Mesenchymal stem cell (in vitro differentiated cells and primary cell): Measurements from ENCODE around the gene CLDN3.

Experiments used
- DNase-seq: peaks from one replicate; pipeline ENCODE4 v3.0.0-alpha.2; 2013
- H2AFZ ChIP-seq: one replicate; pipeline ENCODE4 v1.6.1; 2013; ENCODE audit warnings: low read depth, mild to moderate bottlenecking, control low read depth, inconsistent platforms, low read length, moderate library complexity
- H2AK5ac ChIP-seq: 2 replicates; pipeline ENCODE4 v1.6.1; 2013; ENCODE audit warnings: low read length, moderate library complexity, mild to moderate bottlenecking, inconsistent platforms; ENCODE audit not compliant: severe bottlenecking
- H2BK120ac ChIP-seq: one replicate; pipeline ENCODE4 v1.6.1; 2013; ENCODE audit warnings: low read depth, mild to moderate bottlenecking, inconsistent platforms, low read length, moderate library complexity
- H2BK12ac ChIP-seq, 2 experiments: one replicate each; pipeline ENCODE4 v1.6.1; 2013; ENCODE audit warnings: inconsistent platforms in 2 of 2, low read length in 2 of 2, mild to moderate bottlenecking in 2 of 2, moderate library complexity in 2 of 2, control low read depth in 1 of 2
- H2BK15ac ChIP-seq: one replicate; pipeline ENCODE4 v1.6.1; 2013; ENCODE audit warnings: mild to moderate bottlenecking, low read depth, inconsistent platforms; ENCODE audit not compliant: poor library complexity, severe bottlenecking
- H2BK5ac ChIP-seq: 2 replicates; pipeline ENCODE4 v1.6.1; 2013; ENCODE audit warnings: low read depth, mild to moderate bottlenecking, low read length, control low read depth, inconsistent platforms; ENCODE audit not compliant: poor library complexity, severe bottlenecking
- H3K14ac ChIP-seq, 2 experiments: one replicate each; pipeline ENCODE4 v1.6.1; 2013; ENCODE audit warnings: inconsistent platforms in 2 of 2, low read length in 2 of 2, control low read depth in 1 of 2, mild to moderate bottlenecking in 1 of 2, moderate library complexity in 1 of 2
- H3K18ac ChIP-seq, 2 experiments: one replicate each; pipeline ENCODE4 v1.6.1; 2013; ENCODE audit warnings: inconsistent platforms in 2 of 2, low read length in 2 of 2, control low read depth in 1 of 2, low read depth in 1 of 2, mild to moderate bottlenecking in 1 of 2
- H3K23ac ChIP-seq, 2 experiments: one replicate each; pipeline ENCODE4 v1.6.1; 2013; ENCODE audit warnings: inconsistent platforms in 2 of 2, low read length in 2 of 2, mild to moderate bottlenecking in 2 of 2, moderate library complexity in 2 of 2, control low read depth in 1 of 2
- H3K27ac ChIP-seq: 2 replicates; pipeline ENCODE4 v1.5.1; 2013; ENCODE audit warnings: mild to moderate bottlenecking, moderate library complexity, low read length, control low read depth, inconsistent platforms; ENCODE audit not compliant: poor library complexity, severe bottlenecking
- H3K27me3 ChIP-seq, 2 experiments: 2 replicates each; pipeline versions ENCODE4 v1.6.1 to v1.7.0; 2013; ENCODE audit warnings: low read length in 2 of 2, mild to moderate bottlenecking in 2 of 2, moderate library complexity in 2 of 2, control low read depth in 1 of 2, inconsistent platforms in 1 of 2; ENCODE audit not compliant: control insufficient read depth in 1 of 2, insufficient read depth in 1 of 2
- H3K36me3 ChIP-seq, 2 experiments: 2 replicates each; pipeline versions ENCODE4 v1.6.1 to v1.7.0; 2013; ENCODE audit warnings: low read length in 2 of 2, control low read depth in 1 of 2, inconsistent platforms in 1 of 2, low read depth in 1 of 2, mild to moderate bottlenecking in 1 of 2; ENCODE audit not compliant: insufficient read depth in 2 of 2, control insufficient read depth in 1 of 2
- H3K4ac ChIP-seq, 2 experiments: one replicate each; pipeline ENCODE4 v1.6.1; 2013; ENCODE audit warnings: inconsistent platforms in 2 of 2, low read length in 2 of 2, mild to moderate bottlenecking in 2 of 2, moderate library complexity in 2 of 2, control low read depth in 1 of 2, low read depth in 1 of 2
- H3K4me1 ChIP-seq: 2 replicates; pipeline ENCODE4 v1.6.1; 2013; ENCODE audit warnings: low read depth, low read length, control low read depth; ENCODE audit not compliant: control insufficient read depth, insufficient read depth
- H3K4me2 ChIP-seq: 2 replicates; pipeline ENCODE4 v1.6.1; 2013; ENCODE audit warnings: low read length, mild to moderate bottlenecking, inconsistent platforms; ENCODE audit not compliant: poor library complexity, severe bottlenecking
- H3K4me3 ChIP-seq, 2 experiments: 2 replicates each; pipeline versions ENCODE4 v1.5.1 to v1.7.0; 2013; ENCODE audit warnings: low read length in 2 of 2, mild to moderate bottlenecking in 2 of 2, control low read depth in 1 of 2, low read depth in 1 of 2; ENCODE audit not compliant: insufficient read depth in 1 of 2
- H3K79me1 ChIP-seq: replicated peaks from 2 replicates; pipeline ENCODE4 v1.6.1; 2013; ENCODE audit warnings: mild to moderate bottlenecking, control low read depth, low read length, inconsistent platforms; ENCODE audit not compliant: poor library complexity, severe bottlenecking
- H3K9ac ChIP-seq: 2 replicates; pipeline ENCODE4 v1.7.0; 2013; ENCODE audit warnings: mild to moderate bottlenecking, low read length, moderate library complexity
- H3K9me3 ChIP-seq: 2 replicates; pipeline ENCODE4 v1.7.0; 2013; ENCODE audit warnings: mild to moderate bottlenecking, low read length; ENCODE audit not compliant: control insufficient read depth
- H4K8ac ChIP-seq: one replicate; pipeline ENCODE4 v1.6.1; 2013; ENCODE audit warnings: inconsistent platforms, mild to moderate bottlenecking, low read length, moderate library complexity
- H4K91ac ChIP-seq: one replicate; pipeline ENCODE4 v1.6.1; 2013; ENCODE audit warnings: mild to moderate bottlenecking, low read length, inconsistent platforms
- WGBS: methylation state at CpG from one replicate; pipeline ENCODE4 v1.1.7; 2013; ENCODE audit warnings: mixed read lengths; 5-methylcytosine and 5-hydroxymethylcytosine counted together

Gene CLDN3

DNA sequence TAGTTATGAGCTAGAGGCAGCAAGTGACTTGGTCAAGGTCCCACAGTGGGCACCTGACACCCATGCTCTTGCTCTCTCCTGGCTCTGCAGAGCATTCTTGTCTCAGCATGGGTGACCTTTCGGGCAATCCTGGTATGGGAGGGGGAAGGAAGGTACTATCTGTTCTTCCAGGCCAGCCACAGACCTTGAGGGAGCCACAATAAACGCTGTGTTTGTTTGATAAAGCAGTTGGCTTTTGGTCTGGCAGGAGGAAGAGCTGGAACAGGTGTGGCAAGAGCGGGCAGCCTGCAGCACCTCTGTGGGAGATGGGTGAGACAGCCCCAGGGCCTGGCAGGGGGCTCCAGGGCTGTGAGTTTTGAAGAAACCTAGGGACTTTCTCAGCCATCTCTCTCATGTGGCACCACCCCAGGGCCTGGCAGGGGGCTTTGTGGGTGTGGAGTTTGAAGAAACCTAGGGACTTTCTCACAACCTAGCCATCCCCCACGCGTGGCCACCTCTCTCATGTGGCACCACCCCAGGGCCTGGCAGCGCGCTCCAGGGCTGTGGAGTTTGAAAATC lies 11.4 kb downstream of the CLDN3 start:
- no peaks in the 10 kb centered on the region for H3K9me3 ChIP-seq
- no peak overlapping the region for H2BK5ac ChIP-seq
- no peak overlapping the region for H3K4ac ChIP-seq
- no peak overlapping the region for H2AFZ ChIP-seq
- no peak for DNase-seq
- H2BK12ac ChIP-seq: no peak overlapping the region
- 89% methylated on average over 7 of the region's 7 CpGs for WGBS
- no peaks in the 10 kb centered on the region for H3K36me3 ChIP-seq
- H3K27me3 ChIP-seq: no peaks in the 10 kb centered on the region
- no peak overlapping the region for H2BK15ac ChIP-seq
- no peak overlapping the region for H3K4me2 ChIP-seq
- no peak overlapping the region for H3K4me3 ChIP-seq
- H3K23ac ChIP-seq: no peak overlapping the region
- no peak overlapping the region for H3K14ac ChIP-seq
- H3K9ac ChIP-seq: no peak overlapping the region
- peaks cover 11% of the 10 kb centered on the region for H3K4me1 ChIP-seq
- H3K27ac ChIP-seq: no peak overlapping the region
- no peak overlapping the region for H2AK5ac ChIP-seq
- no peak overlapping the region for H4K8ac ChIP-seq
- no peak overlapping the region for H3K18ac ChIP-seq
- H3K79me1 ChIP-seq: peaks cover 4% of the 10 kb centered on the region
- H2BK120ac ChIP-seq: no peak overlapping the region
- no peak overlapping the region for H4K91ac ChIP-seq

DNA sequence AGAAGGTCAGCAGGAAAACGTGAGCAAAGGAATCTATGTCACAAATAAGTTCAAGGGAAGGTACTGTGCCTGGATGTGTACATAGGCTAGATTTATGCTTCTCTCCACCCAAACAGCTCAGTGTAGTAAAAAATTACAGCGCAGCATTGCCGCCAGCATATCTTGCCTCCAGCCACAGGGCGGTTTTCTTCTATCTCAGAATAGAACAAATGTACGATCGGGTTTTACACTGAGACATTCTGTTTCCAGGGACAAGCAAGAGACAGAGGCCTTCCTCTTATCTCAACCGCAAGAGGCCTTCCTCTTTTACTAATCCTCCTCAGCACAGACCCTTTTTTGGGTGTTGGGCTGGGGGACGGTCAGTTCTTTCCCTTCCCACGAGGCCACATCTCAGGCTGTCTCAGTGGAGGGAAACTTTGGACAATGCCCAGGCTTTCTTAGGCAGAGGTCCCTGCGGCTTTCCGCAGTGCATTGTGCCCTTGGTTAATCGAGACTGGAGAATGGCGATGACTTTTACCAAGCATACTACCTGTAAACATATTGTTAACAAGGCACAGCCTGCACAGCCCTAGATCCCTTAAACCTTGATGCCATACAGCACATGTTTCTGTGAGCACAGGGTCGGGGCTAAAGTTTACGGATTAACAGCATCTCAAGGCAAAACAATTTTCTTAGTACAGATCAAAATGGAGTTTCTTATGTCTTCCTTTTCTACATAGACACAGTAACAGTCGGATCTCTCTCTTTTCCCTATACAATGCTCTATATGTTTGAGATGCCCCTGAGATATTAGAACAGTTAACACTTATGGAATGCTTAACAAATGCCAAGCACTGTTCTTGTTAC lies 19.9 kb downstream of the CLDN3 start:
- DNase-seq: no peak

DNA sequence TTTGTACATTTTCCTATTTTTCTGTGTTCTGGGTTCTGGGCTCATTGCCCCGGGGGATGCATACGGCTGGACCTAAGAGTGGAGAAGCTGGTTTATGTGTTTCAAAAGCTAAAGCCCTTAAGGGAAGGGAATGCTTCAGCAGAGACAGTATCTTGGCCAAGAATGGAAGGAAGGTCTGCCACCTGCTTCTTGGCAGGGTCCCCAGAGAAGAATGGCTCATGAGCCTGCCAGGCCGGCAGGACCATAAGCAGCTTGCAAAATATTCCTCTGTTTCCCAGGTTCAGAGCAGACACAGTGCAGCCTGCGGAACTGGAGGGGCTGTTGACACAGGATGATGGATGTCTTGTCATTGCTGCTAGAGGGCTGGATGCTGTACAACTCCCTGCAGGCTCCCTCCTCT lies 23.7 kb downstream of the CLDN3 start:
- Histone ChIP-seq H2BK15ac (no peak overlapping the region), H3K79me1 (peaks cover 5% of the 10 kb centered on the region), H3K9me3 (no peaks in the 10 kb centered on the region), H2BK12ac (no peak overlapping the region), H4K91ac (no peak overlapping the region), H3K4me2 (no peak overlapping the region), H3K9ac (no peak overlapping the region), H2BK120ac (no peak overlapping the region), H3K27me3 (no peaks in the 10 kb centered on the region), H3K18ac (no peak overlapping the region), H3K4ac (no peak overlapping the region), H3K36me3 (no peaks in the 10 kb centered on the region), H3K4me3 (no peak overlapping the region), H2AFZ (no peak overlapping the region), H3K27ac (no peak overlapping the region), H2BK5ac (no peak overlapping the region), H2AK5ac (no peak overlapping the region), H4K8ac (no peak overlapping the region), H3K4me1 (peaks cover 21% of the 10 kb centered on the region), H3K23ac (no peak overlapping the region), H3K14ac (no peak overlapping the region)
- no peak for DNase-seq
- 75% methylated on average over 4 of the region's 4 CpGs for WGBS

More for the DNA sequence above, 19.9 kb downstream of the CLDN3 start:
- no peak overlapping the region for H2BK5ac ChIP-seq
- H3K23ac ChIP-seq: no peak overlapping the region
- H3K4me1 ChIP-seq: no peaks in the 10 kb centered on the region
- no peak overlapping the region for H3K18ac ChIP-seq
- 90% methylated on average over 16 of the region's 16 CpGs for WGBS
- no peak overlapping the region for H3K4ac ChIP-seq
- no peaks in the 10 kb centered on the region for H3K27me3 ChIP-seq
- no peak overlapping the region for H3K9ac ChIP-seq
- no peak overlapping the region for H2AFZ ChIP-seq
- H3K4me3 ChIP-seq: no peak overlapping the region
- no peak overlapping the region for H4K91ac ChIP-seq
- no peak overlapping the region for H3K14ac ChIP-seq
- no peak overlapping the region for H4K8ac ChIP-seq
- no peaks in the 10 kb centered on the region for H3K36me3 ChIP-seq
- no peak overlapping the region for H3K4me2 ChIP-seq
- H3K79me1 ChIP-seq: no peaks in the 10 kb centered on the region
- no peak overlapping the region for H2BK15ac ChIP-seq
- H2BK120ac ChIP-seq: no peak overlapping the region
- H2AK5ac ChIP-seq: no peak overlapping the region
- no peak overlapping the region for H2BK12ac ChIP-seq
- H3K9me3 ChIP-seq: no peaks in the 10 kb centered on the region
- no peak overlapping the region for H3K27ac ChIP-seq

DNA sequence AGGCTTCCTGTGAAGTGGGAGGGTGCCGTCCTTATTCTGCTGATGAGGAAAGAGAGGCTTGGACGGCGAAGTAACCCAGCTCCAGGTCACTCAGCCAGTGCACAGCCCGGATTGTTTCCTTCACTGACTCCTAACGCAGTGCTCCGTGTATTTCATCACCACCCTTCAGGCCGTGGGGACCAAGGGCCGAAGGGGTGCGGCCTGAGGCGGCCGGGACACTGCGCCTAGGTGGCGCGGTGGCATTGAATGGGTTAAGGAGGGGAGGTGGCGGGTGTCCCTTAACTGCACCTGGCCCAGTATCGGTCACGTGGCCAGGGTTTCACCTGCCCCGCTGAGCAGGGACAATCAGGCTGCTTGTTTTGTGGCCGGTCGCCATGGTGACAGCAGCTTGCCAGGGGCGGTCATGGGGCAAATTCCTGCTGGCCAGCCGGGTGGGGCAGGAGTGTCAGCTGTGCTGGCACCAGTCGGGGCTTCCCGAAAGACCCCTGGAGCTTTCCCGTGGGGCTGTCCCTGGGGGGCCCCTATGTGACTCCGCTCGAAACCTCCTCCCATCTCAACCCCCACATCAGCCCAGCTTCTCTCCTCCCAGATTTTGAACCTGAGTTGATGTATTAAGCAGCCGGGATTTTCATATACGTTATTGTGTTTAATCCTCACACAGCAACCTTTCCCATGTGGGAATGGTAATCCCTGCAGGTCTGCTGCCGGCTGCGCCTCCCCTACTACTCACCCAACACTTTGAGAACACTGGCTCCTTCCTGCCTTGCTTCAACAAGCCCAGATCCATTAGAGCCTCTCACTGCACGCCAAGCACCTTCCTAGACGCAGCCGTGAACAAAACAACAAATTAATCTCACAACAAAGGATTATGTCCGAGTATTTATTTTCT lies 27.1 kb downstream of the CLDN3 start:
- H2BK120ac ChIP-seq: no peak overlapping the region
- peaks cover 30% of the 10 kb centered on the region for H3K4me1 ChIP-seq
- no peak overlapping the region for H3K23ac ChIP-seq
- H3K79me1 ChIP-seq: peaks cover 7% of the 10 kb centered on the region
- H3K9ac ChIP-seq: peak overlapping the region; percentile 58
- peak; percentile 21 for DNase-seq
- H2BK15ac ChIP-seq: no peak overlapping the region
- no peak overlapping the region for H3K4me3 ChIP-seq
- H4K91ac ChIP-seq: peak overlapping the region; percentile 28
- no peaks in the 10 kb centered on the region for H3K36me3 ChIP-seq
- peak overlapping the region; percentile 11 for H2BK5ac ChIP-seq
- no peaks in the 10 kb centered on the region for H3K9me3 ChIP-seq
- H2BK12ac ChIP-seq: peak overlapping the region in 1 of 2 experiments; percentile 61
- peak overlapping the region; percentile 57 for H4K8ac ChIP-seq
- peak overlapping the region; percentile 66 for H2AK5ac ChIP-seq
- peak overlapping the region in 1 of 2 experiments; percentile 9 for H3K18ac ChIP-seq
- H3K27me3 ChIP-seq: no peaks in the 10 kb centered on the region
- no peak overlapping the region for H3K4ac ChIP-seq
- H2AFZ ChIP-seq: no peak overlapping the region
- WGBS: 29% methylated on average over 32 of the region's 35 CpGs
- peak overlapping the region; percentile 26 for H3K4me2 ChIP-seq
- peak overlapping the region; percentile 21 for H3K27ac ChIP-seq
- no peak overlapping the region for H3K14ac ChIP-seq
